H9 (cell line): ENCODE results near the gene RRBP1. TPM values are rescaled to one million over a fixed set of nuclear protein-coding genes. Genes with fewer than 3 reads are reported as not detected.

Experiments used
- DNase-seq: peaks from one replicate; pipeline ENCODE4 v3.0.0-alpha.2; 2017
- H2AFZ ChIP-seq: one replicate; pipeline ENCODE4 v1.6.1; 2013; ENCODE audit warnings: mild to moderate bottlenecking, low read length, control low read depth, moderate library complexity
- H2AK5ac ChIP-seq: 2 replicates; pipeline ENCODE4 v1.6.1; 2013; ENCODE audit warnings: low read length, control low read depth, mixed read lengths; ENCODE audit not compliant: insufficient read length
- H2BK120ac ChIP-seq: one replicate; pipeline ENCODE4 v1.6.1; 2013; ENCODE audit warnings: low read depth, mild to moderate bottlenecking, low read length, control low read depth, inconsistent platforms; ENCODE audit not compliant: poor library complexity, severe bottlenecking
- H2BK12ac ChIP-seq: 2 replicates; pipeline ENCODE4 v1.6.1; 2013; ENCODE audit warnings: low read length, control low read depth, mixed read lengths, low read depth; ENCODE audit not compliant: insufficient read length
- H2BK15ac ChIP-seq: 2 replicates; pipeline ENCODE4 v1.6.1; 2013; ENCODE audit warnings: low read depth, low read length, control low read depth
- H2BK20ac ChIP-seq: one replicate; pipeline ENCODE4 v1.6.1; 2013; ENCODE audit warnings: low read depth, mild to moderate bottlenecking, low read length, control low read depth, inconsistent platforms; ENCODE audit not compliant: poor library complexity, severe bottlenecking
- H2BK5ac ChIP-seq: 2 replicates; pipeline ENCODE4 v1.6.1; 2013; ENCODE audit warnings: low read length, control low read depth, mixed read lengths; ENCODE audit not compliant: insufficient read length
- H3K14ac ChIP-seq: 2 replicates; pipeline ENCODE4 v1.6.1; 2013; ENCODE audit warnings: low read length, control low read depth; ENCODE audit not compliant: insufficient read depth
- H3K18ac ChIP-seq: 2 replicates; pipeline ENCODE4 v1.6.1; 2013; ENCODE audit warnings: low read depth, mild to moderate bottlenecking, mixed read lengths, low read length, control low read depth; ENCODE audit not compliant: insufficient read length
- H3K23ac ChIP-seq: 2 replicates; pipeline ENCODE4 v1.6.1; 2013; ENCODE audit warnings: low read length, control low read depth, mixed read lengths, low read depth; ENCODE audit not compliant: insufficient read length
- H3K23me2 ChIP-seq: 2 replicates; pipeline ENCODE4 v1.6.1; 2013; ENCODE audit warnings: low read depth, mild to moderate bottlenecking, mixed read lengths, low read length, control low read depth; ENCODE audit not compliant: insufficient read length, poor library complexity, severe bottlenecking
- H3K27ac ChIP-seq: 2 replicates; pipeline ENCODE4 v1.5.1; 2013; ENCODE audit warnings: low read length, control low read depth, mixed read lengths, low read depth; ENCODE audit not compliant: insufficient read length
- H3K27me3 ChIP-seq: 2 replicates; pipeline ENCODE4 v1.6.1; 2013; ENCODE audit warnings: low read length, control low read depth, inconsistent platforms; ENCODE audit not compliant: insufficient read depth
- H3K4ac ChIP-seq: 2 replicates; pipeline ENCODE4 v1.6.1; 2013; ENCODE audit warnings: low read depth, mild to moderate bottlenecking, control low read depth, inconsistent platforms, low read length, moderate library complexity
- H3K4me1 ChIP-seq: 2 replicates; pipeline ENCODE4 v1.6.1; 2013; ENCODE audit warnings: low read length, control low read depth, inconsistent platforms; ENCODE audit not compliant: insufficient read depth
- H3K4me2 ChIP-seq: 2 replicates; pipeline ENCODE4 v1.6.1; 2013; ENCODE audit warnings: low read length, control low read depth, mixed read lengths; ENCODE audit not compliant: insufficient read length, insufficient read depth
- H3K56ac ChIP-seq: 2 replicates; pipeline ENCODE4 v1.6.1; 2013; ENCODE audit warnings: low read depth, mild to moderate bottlenecking, mixed read lengths, low read length, control low read depth; ENCODE audit not compliant: insufficient read length
- H3K79me1 ChIP-seq: 2 replicates; pipeline ENCODE4 v1.6.1; 2013; ENCODE audit warnings: low read depth, mild to moderate bottlenecking, moderate library complexity, low read length, control low read depth, inconsistent platforms; ENCODE audit not compliant: insufficient read depth, poor library complexity, severe bottlenecking
- H3K79me2 ChIP-seq: 2 replicates; pipeline ENCODE4 v1.6.1; 2013; ENCODE audit warnings: low read length, control low read depth, inconsistent platforms; ENCODE audit not compliant: insufficient read depth
- H3K9ac ChIP-seq: 2 replicates; pipeline ENCODE4 v1.6.1; 2013; ENCODE audit warnings: low read length, control low read depth, mixed read lengths; ENCODE audit not compliant: insufficient read length; ENCODE audit errors: extremely low read depth
- H3K9me3 ChIP-seq: one replicate; pipeline ENCODE4 v1.6.1; 2013; ENCODE audit warnings: low read depth, low read length, inconsistent platforms; ENCODE audit not compliant: control insufficient read depth
- H3T11ph ChIP-seq: one replicate; pipeline ENCODE4 v1.6.1; 2013; ENCODE audit warnings: mild to moderate bottlenecking, low read length, control low read depth, inconsistent platforms
- H4K20me1 ChIP-seq: one replicate; pipeline ENCODE4 v1.6.1; 2013; ENCODE audit not compliant: control insufficient read depth, insufficient read length, insufficient read depth
- H4K5ac ChIP-seq: 2 replicates; pipeline ENCODE4 v1.6.1; 2013; ENCODE audit warnings: low read depth, mild to moderate bottlenecking, mixed read lengths, low read length, control low read depth; ENCODE audit not compliant: insufficient read length
- H4K8ac ChIP-seq: replicated peaks from 2 replicates; pipeline ENCODE4 v1.6.1; 2013; ENCODE audit warnings: low read length, control low read depth, mixed read lengths, low read depth; ENCODE audit not compliant: insufficient read length
- H4K91ac ChIP-seq: 2 replicates; pipeline ENCODE4 v1.6.1; 2013; ENCODE audit warnings: low read depth, mild to moderate bottlenecking, moderate library complexity, mixed read lengths, low read length, control low read depth; ENCODE audit not compliant: insufficient read length
- H3K27ac Mint-ChIP-seq, 3 experiments: 2 replicates in 2 of 3; 3 replicates in 1 of 3; pipeline ENCODE4 v1.8.0; 2020 to 2021; ENCODE audit warnings: mixed read lengths in 3 of 3, mild to moderate bottlenecking in 1 of 3, moderate library complexity in 1 of 3
- H3K27me3 Mint-ChIP-seq: 2 replicates; pipeline ENCODE4 v1.8.0; 2021; ENCODE audit warnings: low read depth, mild to moderate bottlenecking, moderate library complexity, mixed read lengths
- H3K36me3 Mint-ChIP-seq, 3 experiments: 2 replicates in 2 of 3; 3 replicates in 1 of 3; pipeline ENCODE4 v1.8.0; 2020 to 2021; ENCODE audit warnings: low read depth in 3 of 3, mixed read lengths in 3 of 3; ENCODE audit not compliant: insufficient read depth in 1 of 3
- H3K4me1 Mint-ChIP-seq, 2 experiments: 2 replicates each; pipeline ENCODE4 v1.8.0; 2020; ENCODE audit warnings: mixed read lengths in 2 of 2
- H3K4me3 Mint-ChIP-seq, 2 experiments: 2 replicates in 1 of 2; 3 replicates in 1 of 2; pipeline ENCODE4 v1.8.0; 2020 to 2021; ENCODE audit warnings: mild to moderate bottlenecking in 2 of 2, mixed read lengths in 2 of 2, moderate library complexity in 1 of 2
- H3K9me3 Mint-ChIP-seq, 2 experiments: 2 replicates in 1 of 2; 3 replicates in 1 of 2; pipeline ENCODE4 v1.8.0; 2020; ENCODE audit warnings: mild to moderate bottlenecking in 2 of 2, mixed read lengths in 2 of 2, moderate library complexity in 1 of 2
- WGBS: extraction: QIAGEN DNeasy Blood & Tissue Kit; methylation state at CpG from one replicate; pipeline ENCODE4 v1.1.7; 2013; ENCODE audit warnings: missing lambda C conversion rate, low lambda C conversion rate, mixed read lengths; ENCODE audit not compliant: insufficient read length; ENCODE audit errors: extremely low coverage; 5-methylcytosine and 5-hydroxymethylcytosine counted together
- total RNA-seq: library from RNA; stranded (reverse); gene quantifications from 2 replicates; pipeline ENCODE4 v1.2.1, GENCODE V29; 2021
- TF ChIP-seq, protein P1 (sequence below): fragments of 200-600 bp; sonication (generic); conservative IDR thresholded peaks from 3 replicates; pipeline ENCODE4 v1.8.0; 2021; ENCODE audit warnings: antibody characterized with exemption, mild to moderate bottlenecking

The RRBP1 gene
- total RNA-seq, 1 experiment from 2014 or later = 97.8 TPM

DNA sequence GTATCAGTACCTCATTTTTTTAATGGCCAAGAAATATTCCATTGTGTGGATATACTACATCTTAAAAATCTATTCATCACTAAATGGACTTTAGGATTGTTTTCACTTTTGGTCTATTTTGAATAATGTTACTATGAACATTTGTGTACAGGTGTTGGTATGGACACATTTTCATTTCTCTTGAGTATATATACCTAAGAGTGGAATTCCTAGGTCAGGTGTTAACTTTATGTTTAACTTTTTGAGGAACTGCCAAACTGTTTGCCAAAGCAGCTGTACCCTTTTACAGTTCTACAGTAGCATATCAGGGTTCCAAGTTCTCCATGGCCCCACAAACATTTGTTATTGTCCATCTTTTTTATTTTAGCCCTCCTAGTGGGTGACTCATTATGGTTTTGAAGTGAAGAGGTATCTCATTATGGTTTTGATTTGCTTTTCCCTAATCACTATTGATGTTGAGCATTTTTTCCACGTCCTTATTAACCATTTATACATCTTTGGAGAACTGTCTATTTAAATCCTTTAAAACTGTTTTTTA lies 84.0 kb downstream of the RRBP1 start:
- Histone ChIP-seq H3K79me1 (peaks cover 4% of the 10 kb centered on the region), H3T11ph (no peak overlapping the region), H2BK15ac (no peak overlapping the region), H3K18ac (no peak overlapping the region), H2BK20ac (no peak overlapping the region), H3K27me3 (no peaks in the 10 kb centered on the region), H3K14ac (no peak overlapping the region), H2BK5ac (no peak overlapping the region), H2AFZ (no peak overlapping the region), H3K79me2 (peaks cover 8% of the 10 kb centered on the region; the same call in 1 of the 2 replicates), H3K4me2 (no peak overlapping the region), H3K23ac (no peak overlapping the region), H4K5ac (no peak overlapping the region), H2AK5ac (no peak overlapping the region), H4K91ac (no peak overlapping the region), H3K4ac (no peak overlapping the region), H3K27ac (no peak overlapping the region), H3K9ac (no peak overlapping the region), H3K4me1 (peaks cover 20% of the 10 kb centered on the region; the same call in 1 of the 2 replicates), H3K9me3 (no peaks in the 10 kb centered on the region), H2BK120ac (no peak overlapping the region), H3K56ac (no peak overlapping the region), H4K20me1 (no peaks in the 10 kb centered on the region), H4K8ac (no peak overlapping the region), H2BK12ac (no peak overlapping the region), H3K23me2 (no peaks in the 10 kb centered on the region)
- no peak for DNase-seq
- H3K36me3 Mint-ChIP-seq = peaks cover 5 to 19% (median 6%) of the 10 kb centered on the region in 3 experiments
- no peak overlapping the region for H3K27ac Mint-ChIP-seq
- H3K27me3 Mint-ChIP-seq = no peaks in the 10 kb centered on the region
- no peak overlapping the region for H3K4me3 Mint-ChIP-seq
- peaks cover 0 to 2% of the 10 kb centered on the region in 2 experiments; a peak in 1 of 5 replicates for H3K9me3 Mint-ChIP-seq
- TF ChIP-seq, protein P1, sequence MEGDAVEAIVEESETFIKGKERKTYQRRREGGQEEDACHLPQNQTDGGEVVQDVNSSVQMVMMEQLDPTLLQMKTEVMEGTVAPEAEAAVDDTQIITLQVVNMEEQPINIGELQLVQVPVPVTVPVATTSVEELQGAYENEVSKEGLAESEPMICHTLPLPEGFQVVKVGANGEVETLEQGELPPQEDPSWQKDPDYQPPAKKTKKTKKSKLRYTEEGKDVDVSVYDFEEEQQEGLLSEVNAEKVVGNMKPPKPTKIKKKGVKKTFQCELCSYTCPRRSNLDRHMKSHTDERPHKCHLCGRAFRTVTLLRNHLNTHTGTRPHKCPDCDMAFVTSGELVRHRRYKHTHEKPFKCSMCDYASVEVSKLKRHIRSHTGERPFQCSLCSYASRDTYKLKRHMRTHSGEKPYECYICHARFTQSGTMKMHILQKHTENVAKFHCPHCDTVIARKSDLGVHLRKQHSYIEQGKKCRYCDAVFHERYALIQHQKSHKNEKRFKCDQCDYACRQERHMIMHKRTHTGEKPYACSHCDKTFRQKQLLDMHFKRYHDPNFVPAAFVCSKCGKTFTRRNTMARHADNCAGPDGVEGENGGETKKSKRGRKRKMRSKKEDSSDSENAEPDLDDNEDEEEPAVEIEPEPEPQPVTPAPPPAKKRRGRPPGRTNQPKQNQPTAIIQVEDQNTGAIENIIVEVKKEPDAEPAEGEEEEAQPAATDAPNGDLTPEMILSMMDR = no peak
- no CpG with 5 or more reads among the region's 1 CpG for WGBS
- peaks cover 52 to 54% of the 10 kb centered on the region in 2 experiments for H3K4me1 Mint-ChIP-seq
